Activated CD4-positive, alpha-beta T cell treated with anti-CD3 and anti-CD28 coated beads, Interleukin-2, amount 50 U/mL, for 16 hours (primary cell): ENCODE results near the gene RNF225.
"Not testable (repeated sequence)": the region's sequence is repeated elsewhere in the genome, so short reads cannot be mapped to it uniquely, and the experiment has no call there.

Source experiments
- DNase-seq: peaks from one replicate; pipeline ENCODE4 v3.0.0-alpha.2; 2020

The RNF225 gene

DNA sequence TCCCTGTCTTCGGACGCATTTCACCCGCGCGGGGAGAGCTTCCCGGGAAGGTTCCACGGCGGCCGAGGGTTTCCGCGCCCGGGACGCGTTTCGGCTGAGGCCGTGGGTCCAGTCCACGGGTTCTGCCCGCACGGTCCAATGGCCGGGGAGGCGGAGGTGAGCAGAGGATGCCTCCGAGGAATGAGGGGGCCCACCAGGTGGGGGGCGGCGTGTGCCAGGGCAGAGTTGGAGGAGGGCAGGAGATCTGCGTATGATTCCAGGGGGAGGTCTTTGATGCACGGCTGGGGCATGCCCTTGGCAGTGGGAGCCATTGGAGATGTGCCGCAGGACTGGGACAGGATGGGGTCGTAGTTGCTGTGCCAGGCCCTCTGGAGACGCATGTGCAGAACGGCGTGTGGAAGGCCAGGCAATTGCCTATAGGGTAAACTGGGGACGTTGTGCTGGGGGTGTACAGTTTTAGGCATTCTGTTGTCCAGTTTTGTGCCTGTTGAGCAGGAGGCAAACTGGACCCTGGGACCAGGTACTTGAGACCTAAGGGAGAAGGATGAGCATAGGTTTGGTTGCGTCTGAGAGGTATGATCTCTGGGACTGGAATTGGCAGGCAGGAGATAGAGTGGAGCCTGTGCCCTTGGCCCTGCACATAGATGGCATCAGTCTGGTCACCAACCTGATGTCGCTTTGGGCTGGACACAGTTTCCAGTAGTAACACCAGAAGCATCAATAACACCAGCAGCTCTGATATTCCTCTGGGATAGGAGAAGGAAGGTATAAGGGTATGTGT is 13.7 kb downstream of the RNF225 start:
- DNase-seq: no peak

DNA sequence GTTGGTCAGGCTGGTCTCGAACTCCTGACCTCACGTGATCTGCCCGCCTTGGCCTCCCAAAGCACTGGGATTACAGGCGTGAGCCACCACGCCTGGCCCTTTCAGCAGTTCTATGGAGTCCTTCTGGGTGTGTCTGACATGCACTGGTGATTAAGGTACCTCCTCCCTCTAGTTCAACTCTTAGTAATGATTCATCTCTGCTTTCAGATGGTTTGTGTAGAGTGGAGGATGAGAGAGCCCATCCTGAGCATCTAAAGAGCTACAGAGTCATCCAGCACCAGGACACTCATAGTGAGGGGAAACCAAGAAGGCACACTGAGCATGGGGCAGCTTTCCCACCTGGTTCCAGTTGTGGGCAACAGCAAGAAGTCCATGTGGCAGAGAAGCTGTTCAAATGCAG is 21.1 kb downstream of the RNF225 start:
- no peak for DNase-seq

DNA sequence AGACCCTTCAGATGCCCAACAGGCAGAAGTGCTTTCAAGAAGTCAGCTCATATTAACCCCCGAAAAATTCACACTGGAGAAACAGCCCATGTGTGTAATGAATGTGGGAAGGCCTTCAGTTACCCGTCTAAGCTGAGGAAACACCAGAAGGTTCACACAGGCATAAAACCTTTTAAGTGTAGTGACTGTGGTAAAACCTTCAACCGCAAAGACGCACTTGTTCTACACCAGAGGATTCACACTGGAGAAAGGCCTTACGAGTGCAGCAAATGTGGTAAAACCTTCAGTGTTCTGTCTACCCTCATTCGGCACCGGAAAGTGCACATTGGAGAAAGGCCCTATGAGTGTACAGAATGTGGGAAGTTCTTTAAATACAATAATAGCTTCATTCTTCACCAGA is 21.6 kb downstream of the RNF225 start:
- DNase-seq: no peak

DNA sequence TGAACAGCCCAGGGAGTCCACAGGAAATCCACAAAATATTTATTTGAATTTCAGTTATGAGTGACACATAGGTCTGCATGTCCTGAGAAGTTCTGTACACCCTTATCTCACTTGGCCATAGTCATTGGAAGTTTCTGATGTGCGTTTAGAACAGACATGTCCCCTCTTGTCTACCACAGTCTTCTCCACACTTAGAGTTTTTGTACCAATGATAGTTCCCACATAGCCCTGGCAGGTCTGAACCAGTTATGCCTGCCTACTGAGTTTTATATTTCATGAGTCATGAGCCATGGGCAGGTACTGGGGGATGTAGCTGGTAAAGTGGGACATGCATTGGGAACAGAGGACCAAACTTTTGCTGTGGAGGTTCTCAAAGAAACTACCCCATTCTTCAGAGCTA is 33.2 kb downstream of the RNF225 start:
- no peak for DNase-seq

DNA sequence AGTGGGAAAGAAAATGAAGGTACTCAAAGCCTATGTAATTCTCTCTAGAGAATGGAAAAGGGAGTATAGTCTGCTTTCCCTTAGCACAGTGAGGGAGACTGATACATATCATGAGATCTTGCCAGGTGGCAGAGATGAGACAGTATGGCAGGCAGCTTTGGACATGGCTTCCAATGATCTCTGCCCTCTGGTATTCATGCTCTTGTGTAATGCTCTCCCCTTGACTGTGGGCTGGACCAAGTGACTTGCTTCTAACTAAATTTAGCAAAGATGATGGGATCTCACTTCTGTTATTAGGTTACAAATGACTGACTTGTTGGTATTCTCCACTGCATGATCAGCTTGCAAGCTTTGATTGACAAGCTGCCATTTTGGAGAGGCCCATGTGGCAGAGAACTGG is 34.3 kb downstream of the RNF225 start:
- no peak for DNase-seq

DNA sequence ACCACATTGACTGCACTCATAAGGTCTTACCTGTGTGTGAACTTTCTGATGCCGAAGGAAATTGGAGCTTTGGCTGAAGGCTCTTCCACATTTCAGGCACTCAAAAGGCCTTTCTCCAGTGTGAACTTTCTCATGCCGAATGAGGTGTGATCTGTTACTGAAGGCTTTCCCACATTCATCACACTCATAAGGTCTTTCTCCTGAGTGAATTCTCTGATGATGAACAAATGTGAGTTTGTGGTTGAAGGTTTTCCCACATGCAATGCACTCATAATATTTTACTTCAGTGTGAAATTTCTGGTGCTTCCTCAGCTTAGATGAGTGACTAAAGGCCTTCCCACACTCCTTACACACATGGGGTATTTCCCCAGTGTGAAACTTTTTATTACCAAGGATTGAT is 38.8 kb downstream of the RNF225 start:
- no peak for DNase-seq

DNA sequence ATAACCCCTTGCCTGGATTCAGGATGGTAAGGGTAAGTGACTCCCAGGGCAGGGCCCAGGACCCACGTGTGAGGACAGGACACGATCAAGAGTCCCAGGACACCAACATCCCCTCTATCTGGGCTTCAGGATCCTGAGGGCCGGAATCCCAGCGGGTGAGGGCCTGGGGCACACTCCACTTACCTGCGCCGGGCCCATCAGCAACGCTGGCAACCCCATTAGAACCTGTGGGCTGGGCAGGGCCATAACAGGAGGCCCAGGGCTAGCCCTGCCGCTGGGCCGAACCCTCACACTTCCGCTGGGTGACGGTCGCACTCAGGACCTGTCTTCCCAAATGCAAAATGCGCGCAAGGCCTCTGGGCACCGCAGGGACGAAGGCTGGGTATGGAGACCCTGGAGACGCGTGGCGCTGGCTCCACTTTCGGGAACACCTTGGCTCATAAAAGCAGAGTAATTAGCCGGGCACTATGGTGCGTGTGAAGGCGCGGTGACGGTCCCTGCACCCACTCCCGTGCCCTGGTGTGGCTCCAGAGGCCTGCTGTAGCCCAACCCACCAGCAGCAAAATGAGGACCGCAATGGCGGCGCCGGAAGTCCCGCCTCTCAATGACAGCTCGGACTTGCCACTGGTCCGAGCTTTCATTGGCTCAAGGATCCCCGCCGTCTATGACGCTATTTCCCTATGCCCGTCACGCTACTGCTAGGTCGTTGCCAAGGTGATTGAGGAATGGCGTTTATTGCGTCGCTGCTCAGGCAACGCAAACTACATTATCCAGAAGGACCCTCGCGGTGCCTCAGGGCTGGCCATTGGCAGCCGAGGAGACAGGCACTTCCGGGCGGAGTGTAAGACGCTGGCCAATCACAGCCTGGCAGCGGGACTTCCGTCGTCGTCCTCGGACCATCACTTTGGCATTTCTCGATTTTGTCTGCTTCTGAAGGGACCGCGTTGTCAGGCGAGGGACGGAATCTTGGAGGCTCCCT is 44.4 kb downstream of the RNF225 start, which contains the start of gene ZNF132:
Gene ZNF132 (minus strand): TSS at position 578 of the 979 bp plus-strand sequence. CDS start 332 bp downstream, at position 246.
- peak; percentile 98 for DNase-seq

DNA sequence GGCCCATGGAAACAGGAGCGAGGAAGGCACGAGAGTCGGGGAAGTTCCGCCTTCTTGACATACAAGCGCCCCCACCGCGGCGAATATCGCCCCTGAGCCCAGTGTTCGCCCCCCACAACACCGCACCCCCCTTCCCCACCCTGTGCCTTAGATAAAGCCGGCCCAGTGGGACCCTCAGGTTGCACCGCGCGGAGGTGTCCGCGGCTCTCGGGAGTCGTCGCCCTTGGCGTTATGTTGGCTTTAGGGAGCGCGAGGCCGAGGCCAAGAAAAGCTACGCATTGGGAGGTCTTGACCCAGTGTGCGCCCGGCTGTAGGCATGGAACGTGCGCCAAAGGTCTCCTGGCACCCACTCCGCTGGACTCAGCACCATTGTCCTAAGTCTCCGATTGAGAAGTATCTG is 45.1 kb downstream of the RNF225 start:
- no peak for DNase-seq

DNA sequence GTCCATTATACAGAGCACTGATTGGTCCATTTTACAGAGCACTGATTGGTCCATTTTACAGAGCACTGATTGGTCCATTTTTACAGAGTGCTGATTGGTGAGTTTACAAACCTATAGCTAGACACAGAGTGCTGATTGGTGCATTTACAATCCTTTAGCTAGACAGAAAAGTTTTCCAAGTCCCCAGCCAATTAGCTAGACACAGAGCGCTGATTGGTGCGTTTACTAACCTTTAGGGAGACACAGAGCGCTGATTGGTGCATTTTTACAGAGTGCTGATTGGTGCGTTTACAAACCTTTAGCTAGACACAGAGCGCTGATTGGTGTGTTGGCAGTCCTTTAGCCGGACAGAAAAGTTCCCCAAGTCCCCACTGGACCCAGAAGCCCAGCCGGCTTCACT is 47.5 kb downstream of the RNF225 start:
- not testable (repeated sequence) for DNase-seq
